Nephron progenitor cell (in vitro differentiated cells): ENCODE data around the gene PARS2.
A peak's percentile ranks its signal among the peaks of the same experiment; 100 is the strongest.

Source experiments
- DNase-seq: peaks from one replicate; pipeline ENCODE4 v3.0.0; 2021
- H3K27ac Mint-ChIP-seq: 2 replicates; pipeline ENCODE4 v1.8.0; 2021; ENCODE audit warnings: mild to moderate bottlenecking, moderate library complexity, mixed read lengths
- H3K27me3 Mint-ChIP-seq: 2 replicates; pipeline ENCODE4 v1.8.0; 2021; ENCODE audit warnings: mild to moderate bottlenecking, low read depth, mixed read lengths; ENCODE audit not compliant: poor library complexity
- H3K36me3 Mint-ChIP-seq: 2 replicates; pipeline ENCODE4 v1.8.0; 2021; ENCODE audit warnings: low read depth, mixed read lengths
- H3K4me1 Mint-ChIP-seq: 2 replicates; pipeline ENCODE4 v1.8.0; 2021; ENCODE audit warnings: mixed read lengths
- H3K4me3 Mint-ChIP-seq: 2 replicates; pipeline ENCODE4 v1.8.0; 2021; ENCODE audit warnings: mild to moderate bottlenecking, moderate library complexity, mixed read lengths
- H3K9me3 Mint-ChIP-seq: 2 replicates; pipeline ENCODE4 v1.8.0; 2021; ENCODE audit warnings: mild to moderate bottlenecking, moderate library complexity, mixed read lengths
- CTCF ChIP-seq: fragments of 200-600 bp; sonication (generic); IDR thresholded peaks from 2 replicates; pipeline ENCODE4 v1.5.0; 2021; ENCODE audit warnings: antibody characterized with exemption

The PARS2 gene

GRCh38 chr1:54788459-54788858 lies 24.1 kb upstream of the PARS2 start:
- Mint-ChIP-seq H3K4me3 (no peak overlapping the region), H3K4me1 (peaks cover 46% of the 10 kb centered on the region), H3K27me3 (peaks cover 47% of the 10 kb centered on the region), H3K9me3 (peaks cover 3% of the 10 kb centered on the region), H3K36me3 (no peaks in the 10 kb centered on the region), H3K27ac (no peak overlapping the region)
- DNase-seq: no peak
- TF ChIP-seq CTCF: no peak

- H3K4me1 Mint-ChIP-seq: peaks cover 47% of the 10 kb centered on the region
- DNase-seq: no peak
- H3K36me3 Mint-ChIP-seq: no peaks in the 10 kb centered on the region
- H3K27ac Mint-ChIP-seq: no peak overlapping the region
- H3K9me3 Mint-ChIP-seq: peaks cover 3% of the 10 kb centered on the region
- no peak overlapping the region for H3K4me3 Mint-ChIP-seq
- TF ChIP-seq CTCF: no peak
- peaks cover 51% of the 10 kb centered on the region for H3K27me3 Mint-ChIP-seq
Observed at GRCh38 chr1:54787604-54788003, 23.3 kb upstream of the PARS2 start.

GRCh38 chr1:54786778-54787177 lies 22.5 kb upstream of the PARS2 start:
- H3K4me3 Mint-ChIP-seq: no peak overlapping the region
- H3K27ac Mint-ChIP-seq: no peak overlapping the region
- DNase-seq: no peak
- no peaks in the 10 kb centered on the region for H3K36me3 Mint-ChIP-seq
- H3K9me3 Mint-ChIP-seq: no peaks in the 10 kb centered on the region
- H3K27me3 Mint-ChIP-seq: peaks cover 59% of the 10 kb centered on the region
- H3K4me1 Mint-ChIP-seq: peaks cover 41% of the 10 kb centered on the region
- TF ChIP-seq CTCF: no peak

GRCh38 chr1:54784066-54784465 lies 19.7 kb upstream of the PARS2 start:
- H3K27ac Mint-ChIP-seq: peak overlapping the region; percentile 8
- H3K27me3 Mint-ChIP-seq: peaks cover 68% of the 10 kb centered on the region
- no peak for DNase-seq
- H3K9me3 Mint-ChIP-seq: no peaks in the 10 kb centered on the region
- H3K36me3 Mint-ChIP-seq: no peaks in the 10 kb centered on the region
- H3K4me3 Mint-ChIP-seq: no peak overlapping the region
- peaks cover 37% of the 10 kb centered on the region for H3K4me1 Mint-ChIP-seq
- no peak for TF ChIP-seq CTCF

- H3K27me3 Mint-ChIP-seq: peaks cover 65% of the 10 kb centered on the region
- no peak overlapping the region for H3K27ac Mint-ChIP-seq
- TF ChIP-seq CTCF: no peak
- H3K4me3 Mint-ChIP-seq: no peak overlapping the region
- H3K36me3 Mint-ChIP-seq: no peaks in the 10 kb centered on the region
- H3K9me3 Mint-ChIP-seq: no peaks in the 10 kb centered on the region
- DNase-seq: no peak
- peaks cover 42% of the 10 kb centered on the region for H3K4me1 Mint-ChIP-seq
Observed at GRCh38 chr1:54782588-54782987, 18.3 kb upstream of the PARS2 start.

- no peak for TF ChIP-seq CTCF
- Mint-ChIP-seq H3K4me3 (no peak overlapping the region), H3K4me1 (peaks cover 47% of the 10 kb centered on the region), H3K36me3 (no peaks in the 10 kb centered on the region), H3K27ac (no peak overlapping the region), H3K9me3 (no peaks in the 10 kb centered on the region), H3K27me3 (peaks cover 61% of the 10 kb centered on the region)
- no peak for DNase-seq
Observed at GRCh38 chr1:54782156-54782555, 17.8 kb upstream of the PARS2 start.
